Prostate gland (tissue), 2 donors: Measurements from ENCODE around the gene HSPB6.

Experiments
- POLR2A ChIP-seq: fragments of 450-650 bp; IDR thresholded peaks from one replicate; pipeline ENCODE4 v1.6.1; 2016; ENCODE audit warnings: antibody characterized with exemption, mild to moderate bottlenecking
- POLR2AphosphoS5 ChIP-seq: sonication (generic); formaldehyde crosslinking; IDR thresholded peaks from one replicate; pipeline ENCODE4 v1.6.1; 2017; ENCODE audit warnings: antibody characterized with exemption
- TF ChIP-seq, protein P1 (sequence below), 4 experiments: fragments of 200-600 bp in 2 of 4; fragments of 450-650 bp in 2 of 4; sonication (generic) in 2 of 4; IDR thresholded peaks; 1 replicate in 3 of 4; 2 replicates in 1 of 4; pipeline ENCODE4 v1.5.1; 2016 to 2019; ENCODE audit warnings: antibody characterized with exemption in 4 of 4, mild to moderate bottlenecking in 2 of 4, moderate library complexity in 2 of 4

DNA sequence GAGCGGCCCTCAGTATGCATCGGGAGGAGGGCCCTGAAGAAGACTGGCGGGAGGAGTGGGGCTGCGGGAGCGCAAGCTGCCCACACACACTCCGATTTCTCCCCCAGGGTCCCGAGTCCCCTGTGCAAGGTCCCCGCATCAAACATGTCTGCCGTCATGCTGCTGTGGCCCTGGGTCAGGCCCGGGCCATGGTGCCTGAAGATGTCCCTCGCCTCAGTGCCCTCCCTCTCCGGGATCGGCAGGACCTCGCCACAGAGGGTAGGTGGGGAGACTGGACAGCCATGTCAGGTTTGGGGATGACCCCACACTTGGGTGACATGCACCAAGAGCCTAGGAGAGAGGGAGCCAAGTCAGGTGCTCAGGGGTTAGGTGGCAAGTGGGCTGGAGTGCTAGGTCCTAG lies 34.4 kb downstream of the HSPB6 start:
- TF ChIP-seq, protein P1, sequence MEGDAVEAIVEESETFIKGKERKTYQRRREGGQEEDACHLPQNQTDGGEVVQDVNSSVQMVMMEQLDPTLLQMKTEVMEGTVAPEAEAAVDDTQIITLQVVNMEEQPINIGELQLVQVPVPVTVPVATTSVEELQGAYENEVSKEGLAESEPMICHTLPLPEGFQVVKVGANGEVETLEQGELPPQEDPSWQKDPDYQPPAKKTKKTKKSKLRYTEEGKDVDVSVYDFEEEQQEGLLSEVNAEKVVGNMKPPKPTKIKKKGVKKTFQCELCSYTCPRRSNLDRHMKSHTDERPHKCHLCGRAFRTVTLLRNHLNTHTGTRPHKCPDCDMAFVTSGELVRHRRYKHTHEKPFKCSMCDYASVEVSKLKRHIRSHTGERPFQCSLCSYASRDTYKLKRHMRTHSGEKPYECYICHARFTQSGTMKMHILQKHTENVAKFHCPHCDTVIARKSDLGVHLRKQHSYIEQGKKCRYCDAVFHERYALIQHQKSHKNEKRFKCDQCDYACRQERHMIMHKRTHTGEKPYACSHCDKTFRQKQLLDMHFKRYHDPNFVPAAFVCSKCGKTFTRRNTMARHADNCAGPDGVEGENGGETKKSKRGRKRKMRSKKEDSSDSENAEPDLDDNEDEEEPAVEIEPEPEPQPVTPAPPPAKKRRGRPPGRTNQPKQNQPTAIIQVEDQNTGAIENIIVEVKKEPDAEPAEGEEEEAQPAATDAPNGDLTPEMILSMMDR (IDR thresholded peaks at IDR 0.05) = no peak
- TF ChIP-seq POLR2AphosphoS5 (no peak), POLR2A (no peak)
